ENCODE results near the gene NMRAL1.

NMRAL1 gene

DNA sequence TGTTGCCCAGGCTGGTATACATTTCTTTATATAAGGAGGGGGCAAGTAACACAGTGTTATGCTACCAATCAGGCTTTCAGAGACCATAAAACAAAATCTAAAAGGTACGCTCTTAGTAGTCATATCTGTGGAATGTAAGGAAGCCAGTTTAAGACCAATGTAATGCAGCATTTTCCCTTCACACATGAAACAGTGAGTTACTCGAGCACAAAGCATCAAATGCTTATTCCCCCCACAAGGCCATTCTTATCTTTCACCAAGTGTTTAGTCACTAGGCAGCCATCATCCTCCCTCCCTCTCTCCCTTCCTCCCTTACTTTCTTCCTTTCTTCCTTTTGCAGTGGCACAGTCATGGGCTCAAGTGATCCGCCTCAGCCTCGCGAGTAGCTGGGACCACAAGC, 14.6 kb upstream of the NMRAL1 start:
- H3K4me3 ChIP-seq (ENCODE audit: low read length): no peak overlapping the region
- peaks cover 6% of the 10 kb centered on the region for H3K79me2 ChIP-seq (ENCODE audit: low read length)
- H3K4me2 ChIP-seq (ENCODE audit: low read length): no peak overlapping the region
- H3K9ac ChIP-seq (ENCODE audit: low read length): no peak overlapping the region
- no peaks in the 10 kb centered on the region for H3K4me1 ChIP-seq (ENCODE audit: low read length)
- peaks cover 7% of the 10 kb centered on the region for H3K36me3 ChIP-seq (replicated peaks; ENCODE audit: low read depth, low read length)
- H3K9me3 ChIP-seq (ENCODE audit: insufficient read depth, low read length): no peaks in the 10 kb centered on the region
- H3K27ac ChIP-seq (ENCODE audit: low read length): no peak overlapping the region
- H3K27me3 ChIP-seq (ENCODE audit: low read depth, low read length): no peaks in the 10 kb centered on the region
- H2AFZ ChIP-seq (ENCODE audit: low read depth, low read length): no peak overlapping the region
- TF ChIP-seq, protein P1, sequence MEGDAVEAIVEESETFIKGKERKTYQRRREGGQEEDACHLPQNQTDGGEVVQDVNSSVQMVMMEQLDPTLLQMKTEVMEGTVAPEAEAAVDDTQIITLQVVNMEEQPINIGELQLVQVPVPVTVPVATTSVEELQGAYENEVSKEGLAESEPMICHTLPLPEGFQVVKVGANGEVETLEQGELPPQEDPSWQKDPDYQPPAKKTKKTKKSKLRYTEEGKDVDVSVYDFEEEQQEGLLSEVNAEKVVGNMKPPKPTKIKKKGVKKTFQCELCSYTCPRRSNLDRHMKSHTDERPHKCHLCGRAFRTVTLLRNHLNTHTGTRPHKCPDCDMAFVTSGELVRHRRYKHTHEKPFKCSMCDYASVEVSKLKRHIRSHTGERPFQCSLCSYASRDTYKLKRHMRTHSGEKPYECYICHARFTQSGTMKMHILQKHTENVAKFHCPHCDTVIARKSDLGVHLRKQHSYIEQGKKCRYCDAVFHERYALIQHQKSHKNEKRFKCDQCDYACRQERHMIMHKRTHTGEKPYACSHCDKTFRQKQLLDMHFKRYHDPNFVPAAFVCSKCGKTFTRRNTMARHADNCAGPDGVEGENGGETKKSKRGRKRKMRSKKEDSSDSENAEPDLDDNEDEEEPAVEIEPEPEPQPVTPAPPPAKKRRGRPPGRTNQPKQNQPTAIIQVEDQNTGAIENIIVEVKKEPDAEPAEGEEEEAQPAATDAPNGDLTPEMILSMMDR (IDR thresholded peaks at IDR 0.05; ENCODE audit: low read depth, low read length): no peak
- TF ChIP-seq EZH2phosphoT487 (IDR thresholded peaks at IDR 0.05; ENCODE audit: low read depth): no peak
- peaks cover 5% of the 10 kb centered on the region; the same call in 1 of the 2 replicates for H4K20me1 ChIP-seq (ENCODE audit: insufficient read depth, low read length)

GRCh38 chr16:4488499-4488967, 14.1 kb upstream of the NMRAL1 start:
- H3K4me2 ChIP-seq (ENCODE audit: low read length): no peak overlapping the region

GRCh38 chr16:4487955-4488498, 13.6 kb upstream of the NMRAL1 start:
- H3K36me3 ChIP-seq (replicated peaks; ENCODE audit: low read depth, low read length): peaks cover 7% of the 10 kb centered on the region
- H3K4me3 ChIP-seq (ENCODE audit: low read length): no peak overlapping the region
- H4K20me1 ChIP-seq (ENCODE audit: insufficient read depth, low read length): 0 out of 2 replicates have a peak, but pooled peaks cover 5% of the 10 kb centered on the region
- TF ChIP-seq, protein P1 (IDR thresholded peaks at IDR 0.05; ENCODE audit: low read depth, low read length): no peak
- no peak for TF ChIP-seq EZH2phosphoT487 (IDR thresholded peaks at IDR 0.05; ENCODE audit: low read depth)
- H3K4me2 ChIP-seq (ENCODE audit: low read length): no peak overlapping the region
- no peak overlapping the region for H3K27ac ChIP-seq (ENCODE audit: low read length)
- H2AFZ ChIP-seq (ENCODE audit: low read depth, low read length): no peak overlapping the region
- no peaks in the 10 kb centered on the region for H3K4me1 ChIP-seq (ENCODE audit: low read length)
- H3K79me2 ChIP-seq (ENCODE audit: low read length): peaks cover 9% of the 10 kb centered on the region
- no peaks in the 10 kb centered on the region for H3K27me3 ChIP-seq (ENCODE audit: low read depth, low read length)
- no peaks in the 10 kb centered on the region for H3K9me3 ChIP-seq (ENCODE audit: insufficient read depth, low read length)
- H3K9ac ChIP-seq (ENCODE audit: low read length): no peak overlapping the region

More at GRCh38 chr16:4488499-4488967, 14.1 kb upstream of the NMRAL1 start:
- no peaks in the 10 kb centered on the region for H3K4me1 ChIP-seq (ENCODE audit: low read length)
- peaks cover 7% of the 10 kb centered on the region for H3K36me3 ChIP-seq (replicated peaks; ENCODE audit: low read depth, low read length)
- H3K9me3 ChIP-seq (ENCODE audit: insufficient read depth, low read length): no peaks in the 10 kb centered on the region
- H2AFZ ChIP-seq (ENCODE audit: low read depth, low read length): no peak overlapping the region
- no peak overlapping the region for H3K4me3 ChIP-seq (ENCODE audit: low read length)
- H3K9ac ChIP-seq (ENCODE audit: low read length): no peak overlapping the region
- peaks cover 5% of the 10 kb centered on the region; the same call in 1 of the 2 replicates for H4K20me1 ChIP-seq (ENCODE audit: insufficient read depth, low read length)
- H3K27ac ChIP-seq (ENCODE audit: low read length): no peak overlapping the region
- peaks cover 6% of the 10 kb centered on the region for H3K79me2 ChIP-seq (ENCODE audit: low read length)
- H3K27me3 ChIP-seq (ENCODE audit: low read depth, low read length): no peaks in the 10 kb centered on the region
- no peak for TF ChIP-seq EZH2phosphoT487 (IDR thresholded peaks at IDR 0.05; ENCODE audit: low read depth)

GRCh38 chr16:4486126-4486893, 11.9 kb upstream of the NMRAL1 start:
- Histone ChIP-seq H2AFZ (ENCODE audit: low read depth, low read length) (no peak overlapping the region), H3K4me1 (ENCODE audit: low read length) (no peaks in the 10 kb centered on the region), H3K9me3 (ENCODE audit: insufficient read depth, low read length) (no peaks in the 10 kb centered on the region), H3K9ac (ENCODE audit: low read length) (no peak overlapping the region), H3K79me2 (ENCODE audit: low read length) (peaks cover 25% of the 10 kb centered on the region), H3K4me2 (ENCODE audit: low read length) (no peak overlapping the region), H3K36me3 (replicated peaks; ENCODE audit: low read depth, low read length) (peaks cover 7% of the 10 kb centered on the region), H4K20me1 (ENCODE audit: insufficient read depth, low read length) (peaks cover 10% of the 10 kb centered on the region; the same call in 1 of the 2 replicates), H3K4me3 (ENCODE audit: low read length) (no peak overlapping the region), H3K27ac (ENCODE audit: low read length) (no peak overlapping the region), H3K27me3 (ENCODE audit: low read depth, low read length) (no peaks in the 10 kb centered on the region)
- TF ChIP-seq, protein P1 (IDR thresholded peaks at IDR 0.05; ENCODE audit: low read depth, low read length): no peak
- no peak for TF ChIP-seq EZH2phosphoT487 (IDR thresholded peaks at IDR 0.05; ENCODE audit: low read depth)

Measured in OCI-LY3 (cell line).